ENCODE results near the gene SYCP2L.

DNA sequence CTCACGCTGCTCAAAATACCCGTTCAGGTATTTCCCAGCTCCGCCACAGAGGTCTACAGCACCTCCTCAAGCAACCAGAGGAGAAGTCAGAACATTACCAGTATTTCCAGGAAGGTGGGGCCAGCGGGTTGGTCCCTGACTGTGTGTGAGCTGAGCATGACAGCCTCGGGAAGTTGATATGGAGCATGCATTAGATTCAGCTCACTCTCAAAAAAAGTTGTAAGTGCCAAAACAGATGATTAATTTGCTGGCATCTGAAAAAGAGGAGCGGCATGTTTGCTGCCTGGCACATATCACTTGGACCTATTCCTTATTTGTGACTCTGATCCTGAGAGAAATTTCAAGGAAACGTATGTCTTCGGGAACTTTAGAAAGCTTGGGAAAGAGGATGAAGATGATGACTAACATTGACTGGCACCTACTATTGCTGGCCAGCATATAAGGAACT lies 125.0 kb downstream of the SYCP2L start:
- TF ChIP-seq, protein P1, sequence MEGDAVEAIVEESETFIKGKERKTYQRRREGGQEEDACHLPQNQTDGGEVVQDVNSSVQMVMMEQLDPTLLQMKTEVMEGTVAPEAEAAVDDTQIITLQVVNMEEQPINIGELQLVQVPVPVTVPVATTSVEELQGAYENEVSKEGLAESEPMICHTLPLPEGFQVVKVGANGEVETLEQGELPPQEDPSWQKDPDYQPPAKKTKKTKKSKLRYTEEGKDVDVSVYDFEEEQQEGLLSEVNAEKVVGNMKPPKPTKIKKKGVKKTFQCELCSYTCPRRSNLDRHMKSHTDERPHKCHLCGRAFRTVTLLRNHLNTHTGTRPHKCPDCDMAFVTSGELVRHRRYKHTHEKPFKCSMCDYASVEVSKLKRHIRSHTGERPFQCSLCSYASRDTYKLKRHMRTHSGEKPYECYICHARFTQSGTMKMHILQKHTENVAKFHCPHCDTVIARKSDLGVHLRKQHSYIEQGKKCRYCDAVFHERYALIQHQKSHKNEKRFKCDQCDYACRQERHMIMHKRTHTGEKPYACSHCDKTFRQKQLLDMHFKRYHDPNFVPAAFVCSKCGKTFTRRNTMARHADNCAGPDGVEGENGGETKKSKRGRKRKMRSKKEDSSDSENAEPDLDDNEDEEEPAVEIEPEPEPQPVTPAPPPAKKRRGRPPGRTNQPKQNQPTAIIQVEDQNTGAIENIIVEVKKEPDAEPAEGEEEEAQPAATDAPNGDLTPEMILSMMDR (conservative IDR thresholded peaks at IDR 0.05 in 1 of 2, IDR thresholded peaks at IDR 0.05 in 1 of 2; ENCODE audit: low read depth in 1 of 2, low read length in 2 of 2): no peak
- no peak for TF ChIP-seq EZH2 (IDR thresholded peaks at IDR 0.05; ENCODE audit: low read length, missing control alignments)

Data from fibroblast of lung (primary cell).